HepG2 (cell line): ENCODE results near the gene STEAP3. TPM values are rescaled to one million over a fixed set of nuclear protein-coding genes. Genes with fewer than 3 reads are reported as not detected.

Experiments
- BCLAF1 ChIP-seq: fragments of 450-650 bp; IDR thresholded peaks from 2 replicates; pipeline ENCODE4 v1.6.1; 2017; ENCODE audit warnings: mild to moderate bottlenecking
- BRF2 ChIP-seq: sonication (generic); formaldehyde crosslinking; IDR thresholded peaks from 2 replicates; pipeline ENCODE4 v1.8.1; 2022; ENCODE audit warnings: mild to moderate bottlenecking, missing genetic modification reagents
- CHD4 ChIP-seq: fragments of 200-600 bp; sonication (generic); IDR thresholded peaks from 2 replicates; pipeline ENCODE4 v1.7.0; 2017; ENCODE audit warnings: mild to moderate bottlenecking, low read length, borderline replicate concordance
- NFYC ChIP-seq: IDR thresholded peaks from 2 replicates; pipeline ENCODE4 v1.6.1; 2016; ENCODE audit warnings: missing genetic modification reagents, missing compliant biosample characterization
- NRL ChIP-seq: sonication (generic); formaldehyde crosslinking; IDR thresholded peaks from 2 replicates; pipeline ENCODE4 v1.5.0; 2020; ENCODE audit warnings: missing genetic modification reagents, mild to moderate bottlenecking, moderate library complexity, borderline replicate concordance
- PBX2 ChIP-seq: IDR thresholded peaks from 2 replicates; pipeline ENCODE4 v1.6.1; 2016; ENCODE audit warnings: control low read depth
- TFAP4 ChIP-seq: sonication (generic); IDR thresholded peaks from 2 replicates; pipeline ENCODE4 v1.6.1; 2016; ENCODE audit warnings: low read depth, borderline replicate concordance
- XRCC5 ChIP-seq: fragments of 200-400 bp; formaldehyde crosslinking; optimal IDR thresholded peaks from 2 replicates; pipeline ENCODE3; 2017; ENCODE audit warnings: mild to moderate bottlenecking, low read length
- ZBTB26 ChIP-seq: IDR thresholded peaks from 2 replicates; pipeline ENCODE4 v1.6.1; 2016; ENCODE audit warnings: missing compliant biosample characterization, missing genetic modification reagents, borderline replicate concordance
- ZBTB33 ChIP-seq: sonication (generic); formaldehyde crosslinking; IDR thresholded peaks from 2 replicates; pipeline ENCODE4 v1.4.0; 2020; ENCODE audit warnings: missing genetic modification reagents
- ZNF143 ChIP-seq: sonication (generic); formaldehyde crosslinking; IDR thresholded peaks from 2 replicates; pipeline ENCODE4 v1.4.0; 2020; ENCODE audit warnings: missing genetic modification reagents
- ZNF281 ChIP-seq: sonication (generic); formaldehyde crosslinking; IDR thresholded peaks from 2 replicates; pipeline ENCODE4 v1.4.0; 2020; ENCODE audit warnings: missing genetic modification reagents, borderline replicate concordance
- ZNF501 ChIP-seq: sonication (generic); formaldehyde crosslinking; IDR thresholded peaks from 2 replicates; pipeline ENCODE4 v1.5.1; 2020; ENCODE audit warnings: mild to moderate bottlenecking, moderate library complexity, missing genetic modification reagents
- ZNF557 ChIP-seq: sonication (generic); formaldehyde crosslinking; IDR thresholded peaks from 2 replicates; pipeline ENCODE4 v1.4.0; 2020; ENCODE audit warnings: missing genetic modification reagents
- ZNF644 ChIP-seq: IDR thresholded peaks from 2 replicates; pipeline ENCODE4 v1.6.1; 2016; ENCODE audit warnings: low read depth
- ZNF670 ChIP-seq: sonication (generic); formaldehyde crosslinking; IDR thresholded peaks from 2 replicates; pipeline ENCODE4 v1.8.0; 2022; ENCODE audit warnings: mild to moderate bottlenecking, missing genetic modification reagents, borderline replicate concordance
- polyA plus RNA-seq, 8 experiments: library from polyadenylated mRNA; depleted of rRNA in 3 of 8; stranded (reverse) in 7 of 8; unstranded in 1 of 8; fragments of >200 nt; fragmentation: Illumina TruSeq in 4 of 8; extraction: Trizol in 4 of 8; gene quantifications; 2 replicates each; pipeline versions ENCODE4 v1.2.1 to v1.2.3, GENCODE V29; 2011 to 2016; ENCODE audit warnings: low read depth in 4 of 8, missing spikeins in 1 of 8, mixed read lengths in 1 of 8; ENCODE audit not compliant: insufficient read depth in 1 of 8
- total RNA-seq, 5 experiments: library from RNA; depleted of rRNA; stranded (reverse); fragments of >200 nt; fragmentation: Illumina TruSeq; extraction: Trizol; gene quantifications; 2 replicates each; pipeline ENCODE4 v1.2.3, GENCODE V29; 2016; ENCODE audit warnings: low read depth in 1 of 5

Gene STEAP3
- total and polyA plus RNA-seq, 2 of the 13 experiments (the other 11 are each of a cell fraction or from before 2014, with no cell fraction given), result 7.3 to 21.1 TPM

- TF ChIP-seq ZBTB33 (CRISPR knock-in tag), result no peak
- TF ChIP-seq ZNF143 (CRISPR knock-in tag), result no peak
- no peak for TF ChIP-seq ZNF644 (CRISPR knock-in tag)
- peak; percentile 28; the same call in 1 of the 2 replicates for TF ChIP-seq TFAP4
- TF ChIP-seq ZNF670 (CRISPR knock-in tag), result no peak
- TF ChIP-seq ZNF281 (CRISPR knock-in tag), result peak; percentile 22; the same call in 1 of the 2 replicates
- peak; percentile 75 for TF ChIP-seq PBX2 (CRISPR knock-in tag)
- 0 out of 2 replicates have a peak, but pooled peaks have one; percentile 10 for TF ChIP-seq ZNF501 (CRISPR knock-in tag)
- TF ChIP-seq BCLAF1, result no peak
- peak; percentile 59 for TF ChIP-seq ZBTB26
- TF ChIP-seq NFYC (CRISPR knock-in tag), result no peak
- TF ChIP-seq XRCC5, result peak; percentile 94
- TF ChIP-seq NRL (CRISPR knock-in tag), result no peak
- 0 out of 2 replicates have a peak, but pooled peaks have one; percentile 16 for TF ChIP-seq ZNF557
- no peak for TF ChIP-seq BRF2 (CRISPR knock-in tag)
- TF ChIP-seq CHD4, result no peak
Measured at GRCh38 chr2:119290859-119291587, 67.4 kb downstream of the STEAP3 start (continued).
